H9 (cell line): Measurements from ENCODE around the gene ISLR2. TPM values are rescaled to one million over a fixed set of nuclear protein-coding genes. Genes with fewer than 3 reads are reported as not detected.

Experiments used
- DNase-seq: peaks from one replicate; pipeline ENCODE4 v3.0.0-alpha.2; 2017
- H2AFZ ChIP-seq: one replicate; pipeline ENCODE4 v1.6.1; 2013; ENCODE audit warnings: mild to moderate bottlenecking, low read length, control low read depth, moderate library complexity
- H2AK5ac ChIP-seq: 2 replicates; pipeline ENCODE4 v1.6.1; 2013; ENCODE audit warnings: low read length, control low read depth, mixed read lengths; ENCODE audit not compliant: insufficient read length
- H2BK120ac ChIP-seq: one replicate; pipeline ENCODE4 v1.6.1; 2013; ENCODE audit warnings: low read depth, mild to moderate bottlenecking, low read length, control low read depth, inconsistent platforms; ENCODE audit not compliant: poor library complexity, severe bottlenecking
- H2BK12ac ChIP-seq: 2 replicates; pipeline ENCODE4 v1.6.1; 2013; ENCODE audit warnings: low read length, control low read depth, mixed read lengths, low read depth; ENCODE audit not compliant: insufficient read length
- H2BK15ac ChIP-seq: 2 replicates; pipeline ENCODE4 v1.6.1; 2013; ENCODE audit warnings: low read depth, low read length, control low read depth
- H2BK20ac ChIP-seq: one replicate; pipeline ENCODE4 v1.6.1; 2013; ENCODE audit warnings: low read depth, mild to moderate bottlenecking, low read length, control low read depth, inconsistent platforms; ENCODE audit not compliant: poor library complexity, severe bottlenecking
- H2BK5ac ChIP-seq: 2 replicates; pipeline ENCODE4 v1.6.1; 2013; ENCODE audit warnings: low read length, control low read depth, mixed read lengths; ENCODE audit not compliant: insufficient read length
- H3K14ac ChIP-seq: 2 replicates; pipeline ENCODE4 v1.6.1; 2013; ENCODE audit warnings: low read length, control low read depth; ENCODE audit not compliant: insufficient read depth
- H3K18ac ChIP-seq: 2 replicates; pipeline ENCODE4 v1.6.1; 2013; ENCODE audit warnings: low read depth, mild to moderate bottlenecking, mixed read lengths, low read length, control low read depth; ENCODE audit not compliant: insufficient read length
- H3K23ac ChIP-seq: 2 replicates; pipeline ENCODE4 v1.6.1; 2013; ENCODE audit warnings: low read length, control low read depth, mixed read lengths, low read depth; ENCODE audit not compliant: insufficient read length
- H3K23me2 ChIP-seq: 2 replicates; pipeline ENCODE4 v1.6.1; 2013; ENCODE audit warnings: low read depth, mild to moderate bottlenecking, mixed read lengths, low read length, control low read depth; ENCODE audit not compliant: insufficient read length, poor library complexity, severe bottlenecking
- H3K27ac ChIP-seq: 2 replicates; pipeline ENCODE4 v1.5.1; 2013; ENCODE audit warnings: low read length, control low read depth, mixed read lengths, low read depth; ENCODE audit not compliant: insufficient read length
- H3K27me3 ChIP-seq: 2 replicates; pipeline ENCODE4 v1.6.1; 2013; ENCODE audit warnings: low read length, control low read depth, inconsistent platforms; ENCODE audit not compliant: insufficient read depth
- H3K4ac ChIP-seq: 2 replicates; pipeline ENCODE4 v1.6.1; 2013; ENCODE audit warnings: low read depth, mild to moderate bottlenecking, control low read depth, inconsistent platforms, low read length, moderate library complexity
- H3K4me1 ChIP-seq: 2 replicates; pipeline ENCODE4 v1.6.1; 2013; ENCODE audit warnings: low read length, control low read depth, inconsistent platforms; ENCODE audit not compliant: insufficient read depth
- H3K4me2 ChIP-seq: 2 replicates; pipeline ENCODE4 v1.6.1; 2013; ENCODE audit warnings: low read length, control low read depth, mixed read lengths; ENCODE audit not compliant: insufficient read length, insufficient read depth
- H3K56ac ChIP-seq: 2 replicates; pipeline ENCODE4 v1.6.1; 2013; ENCODE audit warnings: low read depth, mild to moderate bottlenecking, mixed read lengths, low read length, control low read depth; ENCODE audit not compliant: insufficient read length
- H3K79me1 ChIP-seq: 2 replicates; pipeline ENCODE4 v1.6.1; 2013; ENCODE audit warnings: low read depth, mild to moderate bottlenecking, moderate library complexity, low read length, control low read depth, inconsistent platforms; ENCODE audit not compliant: insufficient read depth, poor library complexity, severe bottlenecking
- H3K79me2 ChIP-seq: 2 replicates; pipeline ENCODE4 v1.6.1; 2013; ENCODE audit warnings: low read length, control low read depth, inconsistent platforms; ENCODE audit not compliant: insufficient read depth
- H3K9ac ChIP-seq: 2 replicates; pipeline ENCODE4 v1.6.1; 2013; ENCODE audit warnings: low read length, control low read depth, mixed read lengths; ENCODE audit not compliant: insufficient read length; ENCODE audit errors: extremely low read depth
- H3K9me3 ChIP-seq: one replicate; pipeline ENCODE4 v1.6.1; 2013; ENCODE audit warnings: low read depth, low read length, inconsistent platforms; ENCODE audit not compliant: control insufficient read depth
- H3T11ph ChIP-seq: one replicate; pipeline ENCODE4 v1.6.1; 2013; ENCODE audit warnings: mild to moderate bottlenecking, low read length, control low read depth, inconsistent platforms
- H4K20me1 ChIP-seq: one replicate; pipeline ENCODE4 v1.6.1; 2013; ENCODE audit not compliant: control insufficient read depth, insufficient read length, insufficient read depth
- H4K5ac ChIP-seq: 2 replicates; pipeline ENCODE4 v1.6.1; 2013; ENCODE audit warnings: low read depth, mild to moderate bottlenecking, mixed read lengths, low read length, control low read depth; ENCODE audit not compliant: insufficient read length
- H4K8ac ChIP-seq: replicated peaks from 2 replicates; pipeline ENCODE4 v1.6.1; 2013; ENCODE audit warnings: low read length, control low read depth, mixed read lengths, low read depth; ENCODE audit not compliant: insufficient read length
- H4K91ac ChIP-seq: 2 replicates; pipeline ENCODE4 v1.6.1; 2013; ENCODE audit warnings: low read depth, mild to moderate bottlenecking, moderate library complexity, mixed read lengths, low read length, control low read depth; ENCODE audit not compliant: insufficient read length
- H3K27ac Mint-ChIP-seq, 3 experiments: 2 replicates in 2 of 3; 3 replicates in 1 of 3; pipeline ENCODE4 v1.8.0; 2020 to 2021; ENCODE audit warnings: mixed read lengths in 3 of 3, mild to moderate bottlenecking in 1 of 3, moderate library complexity in 1 of 3
- H3K27me3 Mint-ChIP-seq: 2 replicates; pipeline ENCODE4 v1.8.0; 2021; ENCODE audit warnings: low read depth, mild to moderate bottlenecking, moderate library complexity, mixed read lengths
- H3K36me3 Mint-ChIP-seq, 3 experiments: 2 replicates in 2 of 3; 3 replicates in 1 of 3; pipeline ENCODE4 v1.8.0; 2020 to 2021; ENCODE audit warnings: low read depth in 3 of 3, mixed read lengths in 3 of 3; ENCODE audit not compliant: insufficient read depth in 1 of 3
- H3K4me1 Mint-ChIP-seq, 2 experiments: 2 replicates each; pipeline ENCODE4 v1.8.0; 2020; ENCODE audit warnings: mixed read lengths in 2 of 2
- H3K4me3 Mint-ChIP-seq, 2 experiments: 2 replicates in 1 of 2; 3 replicates in 1 of 2; pipeline ENCODE4 v1.8.0; 2020 to 2021; ENCODE audit warnings: mild to moderate bottlenecking in 2 of 2, mixed read lengths in 2 of 2, moderate library complexity in 1 of 2
- H3K9me3 Mint-ChIP-seq, 2 experiments: 2 replicates in 1 of 2; 3 replicates in 1 of 2; pipeline ENCODE4 v1.8.0; 2020; ENCODE audit warnings: mild to moderate bottlenecking in 2 of 2, mixed read lengths in 2 of 2, moderate library complexity in 1 of 2
- CTCF ChIP-seq: fragments of 200-600 bp; sonication (generic); conservative IDR thresholded peaks from 3 replicates; pipeline ENCODE4 v1.8.0; 2021; ENCODE audit warnings: antibody characterized with exemption, mild to moderate bottlenecking
- WGBS: extraction: QIAGEN DNeasy Blood & Tissue Kit; methylation state at CpG from one replicate; pipeline ENCODE4 v1.1.7; 2013; ENCODE audit warnings: missing lambda C conversion rate, low lambda C conversion rate, mixed read lengths; ENCODE audit not compliant: insufficient read length; ENCODE audit errors: extremely low coverage; 5-methylcytosine and 5-hydroxymethylcytosine counted together
- total RNA-seq: library from RNA; stranded (reverse); gene quantifications from 2 replicates; pipeline ENCODE4 v1.2.1, GENCODE V29; 2021

The ISLR2 gene
- total RNA-seq, 1 experiment from 2014 or later: 0.09 TPM

GRCh38 chr15:74147051-74147450, 16.7 kb downstream of the ISLR2 start:
- H3K27ac ChIP-seq: no peak overlapping the region
- H4K5ac ChIP-seq: no peak overlapping the region
- H3K4me1 ChIP-seq: no peaks in the 10 kb centered on the region
- H3K27me3 Mint-ChIP-seq: peaks cover 9% of the 10 kb centered on the region
- DNase-seq: no peak
- H3K4ac ChIP-seq: no peak overlapping the region
- no peak overlapping the region for H3K9ac ChIP-seq
- H3K27me3 ChIP-seq: no peaks in the 10 kb centered on the region
- no peak overlapping the region for H3K18ac ChIP-seq
- no peaks in the 10 kb centered on the region for H3K9me3 ChIP-seq
- H4K91ac ChIP-seq: no peak overlapping the region
- H2BK15ac ChIP-seq: no peak overlapping the region
- H3K79me1 ChIP-seq: no peaks in the 10 kb centered on the region
- WGBS: no CpG with 5 or more reads among the region's 2 CpGs
- H2BK120ac ChIP-seq: no peak overlapping the region
- no peak for TF ChIP-seq CTCF
- H2BK20ac ChIP-seq: no peak overlapping the region
- H3K4me2 ChIP-seq: no peak overlapping the region
- H2BK12ac ChIP-seq: no peak overlapping the region
- H3K4me3 Mint-ChIP-seq: no peak overlapping the region
- no peak overlapping the region for H3K56ac ChIP-seq
- no peak overlapping the region for H3K23ac ChIP-seq
- no peaks in the 10 kb centered on the region for H3K79me2 ChIP-seq
- H3K23me2 ChIP-seq: no peaks in the 10 kb centered on the region
- H3K9me3 Mint-ChIP-seq: peaks cover 3 to 12% of the 10 kb centered on the region in 2 experiments
- peaks cover 6 to 9% of the 10 kb centered on the region in 2 experiments for H3K4me1 Mint-ChIP-seq
- no peak overlapping the region for H2AFZ ChIP-seq
- H3K27ac Mint-ChIP-seq: no peak overlapping the region
- no peaks in the 10 kb centered on the region for H4K20me1 ChIP-seq
- H3T11ph ChIP-seq: no peak overlapping the region
- peaks cover 0 to 5% (median 4%) of the 10 kb centered on the region in 3 experiments; a peak in 1 of 7 replicates for H3K36me3 Mint-ChIP-seq
- no peak overlapping the region for H4K8ac ChIP-seq
- H3K14ac ChIP-seq: no peak overlapping the region
- H2AK5ac ChIP-seq: no peak overlapping the region
- no peak overlapping the region for H2BK5ac ChIP-seq
